GM19467 (cell line): ENCODE data around the gene MYO5B.

Source experiments
- ATAC-seq: cut with Tn5 transposase; IDR thresholded peaks from one replicate; pipeline ENCODE4 v1.9.1; 2021; ENCODE audit warnings: mild to moderate bottlenecking, moderate library complexity; ENCODE audit not compliant: unreplicated experiment

MYO5B gene

GRCh38 chr18:50152900-50153299 is 42.0 kb downstream of the MYO5B start:
- no peak for ATAC-seq

GRCh38 chr18:50151926-50152325 is 43.0 kb downstream of the MYO5B start:
- ATAC-seq, result no peak

GRCh38 chr18:50144540-50144939 is 50.4 kb downstream of the MYO5B start:
- ATAC-seq, result no peak

- ATAC-seq, result no peak
Observed at GRCh38 chr18:50143886-50144285, 51.1 kb downstream of the MYO5B start.

GRCh38 chr18:50143294-50143693 is 51.7 kb downstream of the MYO5B start:
- ATAC-seq, result no peak

GRCh38 chr18:50142441-50143120 is 52.4 kb downstream of the MYO5B start:
- no peak for ATAC-seq

GRCh38 chr18:50138181-50139064 is 56.5 kb downstream of the MYO5B start:
- no peak for ATAC-seq

GRCh38 chr18:50135903-50136302 is 59.0 kb downstream of the MYO5B start:
- no peak for ATAC-seq

- ATAC-seq, result no peak
Observed at GRCh38 chr18:50133526-50133925, 61.4 kb downstream of the MYO5B start.

GRCh38 chr18:50131591-50131990 is 63.4 kb downstream of the MYO5B start:
- no peak for ATAC-seq

- no peak for ATAC-seq
Observed at GRCh38 chr18:50128506-50129271, 66.3 kb downstream of the MYO5B start.

- ATAC-seq, result no peak
Observed at GRCh38 chr18:50127516-50128210, 67.3 kb downstream of the MYO5B start.

GRCh38 chr18:50126471-50126870 is 68.5 kb downstream of the MYO5B start:
- no peak for ATAC-seq

- no peak for ATAC-seq
Observed at GRCh38 chr18:50125456-50125855, 69.5 kb downstream of the MYO5B start.

- no peak for ATAC-seq
Observed at GRCh38 chr18:50119296-50119695, 75.7 kb downstream of the MYO5B start.

- ATAC-seq, result no peak
Observed at GRCh38 chr18:50117863-50118262, 77.1 kb downstream of the MYO5B start.

- ATAC-seq, result no peak
Observed at GRCh38 chr18:50115095-50115494, 79.9 kb downstream of the MYO5B start.

GRCh38 chr18:50114448-50114847 is 80.5 kb downstream of the MYO5B start:
- ATAC-seq, result no peak

- no peak for ATAC-seq
Observed at GRCh38 chr18:50113726-50114125, 81.2 kb downstream of the MYO5B start.

GRCh38 chr18:50111398-50111797 is 83.5 kb downstream of the MYO5B start:
- ATAC-seq, result no peak

- no peak for ATAC-seq
Observed at GRCh38 chr18:50107468-50107977, 87.4 kb downstream of the MYO5B start.
